Natural killer cell treated with Interleukin-12 subunit alpha and Interleukin-12 subunit beta and Interleukin-15 and Interleukin-18, amount 100 ng/mL, for 72 hours (primary cell): ENCODE results near the gene FBXL13. TPM values are rescaled to one million over a fixed set of nuclear protein-coding genes. Genes with fewer than 3 reads are reported as not detected.
"Not testable (repeated sequence)": the region's sequence is repeated elsewhere in the genome, so short reads cannot be mapped to it uniquely, and the experiment has no call there.

ENCODE experiments used
- ATAC-seq, 2 donors: fragments of 150-1000 bp; cut with Tn5 transposase in 1 of 2; sonication (Bioruptor Pico), chemical (Tn5 transposase) in 1 of 2; 2 replicates each; pipeline ENCODE4 v1.10.0; 2021
- DNase-seq: peaks from one replicate; pipeline ENCODE4 v3.0.0; 2022; ENCODE audit warnings: low spot score
- H3K27ac Mint-ChIP-seq, 2 donors: 1 replicate in 1 of 2; 2 replicates in 1 of 2; pipeline ENCODE4 v1.8.0; 2022; ENCODE audit warnings: mixed read lengths in 2 of 2, mild to moderate bottlenecking in 1 of 2, moderate library complexity in 1 of 2
- H3K27me3 Mint-ChIP-seq, 2 donors: 1 replicate in 1 of 2; 2 replicates in 1 of 2; pipeline ENCODE4 v1.8.0; 2022; ENCODE audit warnings: mixed read lengths in 2 of 2
- H3K36me3 Mint-ChIP-seq: one replicate; pipeline ENCODE4 v1.8.0; 2022; ENCODE audit warnings: mixed read lengths
- H3K4me1 Mint-ChIP-seq, 2 donors: 1 replicate in 1 of 2; 2 replicates in 1 of 2; pipeline ENCODE4 v1.8.0; 2022; ENCODE audit warnings: low read depth in 2 of 2, mixed read lengths in 2 of 2, mild to moderate bottlenecking in 1 of 2
- H3K4me3 Mint-ChIP-seq: one replicate; pipeline ENCODE4 v1.8.0; 2022; ENCODE audit warnings: mixed read lengths
- H3K9me3 Mint-ChIP-seq: 2 replicates; pipeline ENCODE4 v1.8.0; 2022; ENCODE audit warnings: mixed read lengths
- total RNA-seq, 2 donors: library from RNA; stranded (reverse); gene quantifications; one replicate each; pipeline ENCODE4 v1.2.3, GENCODE V29; 2022

The FBXL13 gene
- total RNA-seq, 2 donors from 2014 or later: 0.43 to 0.86 TPM

- Mint-ChIP-seq H3K9me3 (no peaks in the 10 kb centered on the region), H3K36me3 (no peaks in the 10 kb centered on the region), H3K27ac (no peak overlapping the region), H3K4me1 (peaks cover 16 to 19% of the 10 kb centered on the region in 2 donors), H3K27me3 (peaks cover 8 to 15% of the 10 kb centered on the region in 2 donors), H3K4me3 (no peak overlapping the region)
- ATAC-seq (no peak), DNase-seq (no peak)
Measured at GRCh38 chr7:103071000-103071399, 3.6 kb downstream of the FBXL13 start.

GRCh38 chr7:103068414-103069403 lies 5.9 kb downstream of the FBXL13 start:
- no peak overlapping the region for H3K27ac Mint-ChIP-seq
- ATAC-seq (no peak), DNase-seq (no peak)
- H3K9me3 Mint-ChIP-seq: no peaks in the 10 kb centered on the region
- peaks cover under 1 to 2% of the 10 kb centered on the region in 2 donors for H3K4me1 Mint-ChIP-seq
- H3K36me3 Mint-ChIP-seq: no peaks in the 10 kb centered on the region
- H3K27me3 Mint-ChIP-seq: peaks cover 8 to 15% of the 10 kb centered on the region in 2 donors
- H3K4me3 Mint-ChIP-seq: no peak overlapping the region

- no peaks in the 10 kb centered on the region for H3K9me3 Mint-ChIP-seq
- peaks cover 10 to 15% of the 10 kb centered on the region in 2 donors for H3K27me3 Mint-ChIP-seq
- ATAC-seq (peak; percentile 41 to 70), DNase-seq (no peak)
- H3K36me3 Mint-ChIP-seq: no peaks in the 10 kb centered on the region
- no peak overlapping the region for H3K4me3 Mint-ChIP-seq
- H3K27ac Mint-ChIP-seq: no peak overlapping the region
- H3K4me1 Mint-ChIP-seq: no peaks in the 10 kb centered on the region
Measured at GRCh38 chr7:103065667-103066066, 8.9 kb downstream of the FBXL13 start.

GRCh38 chr7:103063895-103064294 lies 10.7 kb downstream of the FBXL13 start:
- DNase-seq (no peak), ATAC-seq (no peak)
- Mint-ChIP-seq H3K27ac (no peak overlapping the region), H3K9me3 (no peaks in the 10 kb centered on the region), H3K27me3 (peaks cover 10 to 15% of the 10 kb centered on the region in 2 donors), H3K4me1 (no peaks in the 10 kb centered on the region), H3K36me3 (no peaks in the 10 kb centered on the region), H3K4me3 (no peak overlapping the region)

GRCh38 chr7:103059471-103059870 lies 15.1 kb downstream of the FBXL13 start:
- Mint-ChIP-seq H3K4me1 (no peaks in the 10 kb centered on the region), H3K27ac (no peak overlapping the region)
- DNase-seq: no peak

GRCh38 chr7:103058122-103058521 lies 16.5 kb downstream of the FBXL13 start:
- Mint-ChIP-seq H3K4me3 (no peak overlapping the region), H3K27me3 (peaks cover 5% of the 10 kb centered on the region in 2 donors), H3K36me3 (no peaks in the 10 kb centered on the region), H3K9me3 (no peaks in the 10 kb centered on the region), H3K27ac (no peak overlapping the region), H3K4me1 (no peaks in the 10 kb centered on the region)
- ATAC-seq (peak in 1 of 2 donors; percentile 28), DNase-seq (no peak)

More at GRCh38 chr7:103059471-103059870, 15.1 kb downstream of the FBXL13 start:
- Mint-ChIP-seq H3K4me3 (no peak overlapping the region), H3K9me3 (no peaks in the 10 kb centered on the region), H3K27me3 (peaks cover 5% of the 10 kb centered on the region in 2 donors), H3K36me3 (no peaks in the 10 kb centered on the region)
- no peak for ATAC-seq

GRCh38 chr7:103056006-103056405 lies 18.6 kb downstream of the FBXL13 start:
- H3K27me3 Mint-ChIP-seq, H3K36me3 Mint-ChIP-seq, H3K4me1 Mint-ChIP-seq, H3K4me3 Mint-ChIP-seq, ATAC-seq, DNase-seq, H3K9me3 Mint-ChIP-seq, H3K27ac Mint-ChIP-seq: not testable (repeated sequence)

GRCh38 chr7:103051519-103051918 lies 23.1 kb downstream of the FBXL13 start:
- ATAC-seq (no peak), DNase-seq (no peak)
- H3K27me3 Mint-ChIP-seq: no peaks in the 10 kb centered on the region
- H3K27ac Mint-ChIP-seq: no peak overlapping the region
- no peak overlapping the region for H3K4me3 Mint-ChIP-seq
- no peaks in the 10 kb centered on the region for H3K36me3 Mint-ChIP-seq
- no peaks in the 10 kb centered on the region for H3K4me1 Mint-ChIP-seq
- no peaks in the 10 kb centered on the region for H3K9me3 Mint-ChIP-seq

- Mint-ChIP-seq H3K36me3 (no peaks in the 10 kb centered on the region), H3K27me3 (no peaks in the 10 kb centered on the region), H3K27ac (no peak overlapping the region), H3K4me1 (no peaks in the 10 kb centered on the region), H3K4me3 (no peak overlapping the region), H3K9me3 (no peaks in the 10 kb centered on the region)
- DNase-seq (no peak), ATAC-seq (no peak)
Measured at GRCh38 chr7:103048833-103049232, 25.8 kb downstream of the FBXL13 start.

- not testable (repeated sequence) for H3K4me3 Mint-ChIP-seq, H3K27ac Mint-ChIP-seq, H3K4me1 Mint-ChIP-seq, DNase-seq, H3K9me3 Mint-ChIP-seq, ATAC-seq
- peaks cover 14 to 20% of the 10 kb centered on the region in 2 donors for H3K27me3 Mint-ChIP-seq
- H3K36me3 Mint-ChIP-seq: peaks cover 10% of the 10 kb centered on the region
Measured at GRCh38 chr7:103041815-103042214, 32.8 kb downstream of the FBXL13 start.

GRCh38 chr7:103037823-103038739 lies 36.5 kb downstream of the FBXL13 start:
- not testable (repeated sequence) for H3K9me3 Mint-ChIP-seq, ATAC-seq, DNase-seq, H3K36me3 Mint-ChIP-seq, H3K27ac Mint-ChIP-seq, H3K4me1 Mint-ChIP-seq, H3K4me3 Mint-ChIP-seq
- peaks cover 13 to 20% of the 10 kb centered on the region in 2 donors for H3K27me3 Mint-ChIP-seq

- no peak overlapping the region for H3K27ac Mint-ChIP-seq
- peaks cover 11 to 20% of the 10 kb centered on the region in 2 donors for H3K27me3 Mint-ChIP-seq
- DNase-seq (no peak), ATAC-seq (no peak)
- H3K36me3 Mint-ChIP-seq: peaks cover 2% of the 10 kb centered on the region
- H3K4me3 Mint-ChIP-seq: no peak overlapping the region
- peaks cover 1% of the 10 kb centered on the region for H3K9me3 Mint-ChIP-seq
- H3K4me1 Mint-ChIP-seq: no peaks in the 10 kb centered on the region
Measured at GRCh38 chr7:103037476-103037822, 37.1 kb downstream of the FBXL13 start.

GRCh38 chr7:103034318-103034717 lies 40.3 kb downstream of the FBXL13 start:
- H3K9me3 Mint-ChIP-seq, DNase-seq, H3K4me3 Mint-ChIP-seq, H3K27ac Mint-ChIP-seq, ATAC-seq, H3K27me3 Mint-ChIP-seq, H3K4me1 Mint-ChIP-seq, H3K36me3 Mint-ChIP-seq: not testable (repeated sequence)

- Mint-ChIP-seq H3K4me3 (no peak overlapping the region), H3K36me3 (no peaks in the 10 kb centered on the region), H3K27me3 (peaks cover 0 to 3% of the 10 kb centered on the region in 2 donors), H3K27ac (no peak overlapping the region), H3K4me1 (no peaks in the 10 kb centered on the region), H3K9me3 (no peaks in the 10 kb centered on the region)
- DNase-seq (no peak), ATAC-seq (no peak)
Measured at GRCh38 chr7:103031781-103032180, 42.8 kb downstream of the FBXL13 start.
